Spleen (tissue), 7 donors: ENCODE results near the gene KLRK1.

Experiments used
- POLR2A ChIP-seq, 3 donors: fragments of 450-650 bp; IDR thresholded peaks; one replicate each; pipeline ENCODE4 v1.5.1; 2017; ENCODE audit warnings: antibody characterized with exemption in 3 of 3, mild to moderate bottlenecking in 1 of 3
- POLR2AphosphoS5 ChIP-seq, 3 donors: sonication (generic); formaldehyde crosslinking; IDR thresholded peaks; one replicate each; pipeline ENCODE4 v1.5.1; 2017; ENCODE audit warnings: antibody characterized with exemption in 3 of 3
- TF ChIP-seq, protein P1 (sequence below), 11 experiments: fragments of 200-600 bp in 7 of 11; fragments of 450-650 bp in 4 of 11; sonication (generic) in 4 of 11; IDR thresholded peaks in 8 of 11; conservative IDR thresholded peaks in 3 of 11; 1 replicate in 7 of 11; 2 replicates in 4 of 11; pipeline versions ENCODE4 v1.4.0 to v1.8.0; 2016 to 2021; ENCODE audit warnings: antibody characterized with exemption in 11 of 11, inconsistent platforms in 4 of 11, mild to moderate bottlenecking in 1 of 11
- donor health status: DM: no; HTN: no; CAD: no; lungs with moderate emphysema.
- donor health status: DM: no; HTN: no; CAD: no.
- donor health status: DM: no; HTN: no; CAD: no.

DNA sequence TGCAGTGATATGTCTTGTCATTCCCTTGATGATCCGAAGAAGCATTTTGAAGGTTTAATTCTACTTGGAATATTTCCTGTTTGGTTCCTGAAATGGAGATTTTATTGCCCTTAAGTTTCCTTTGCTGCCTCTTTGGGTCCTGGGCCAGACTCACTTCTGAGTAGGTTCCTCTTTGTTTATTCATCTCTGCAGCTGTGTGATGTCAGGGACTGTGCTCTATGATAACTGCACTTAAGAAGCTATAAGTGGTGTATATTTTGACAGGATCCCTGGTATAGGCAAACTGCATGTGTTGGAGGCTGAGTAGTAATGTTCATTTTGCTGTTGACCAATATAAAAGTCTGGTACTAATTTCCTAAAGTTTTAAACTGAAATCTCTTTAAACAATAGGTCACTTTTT, 19.6 kb upstream of the KLRK1 start, which contains the start of gene KLRC4:
- no peak for TF ChIP-seq POLR2A (IDR thresholded peaks at IDR 0.05)
- no peak for TF ChIP-seq POLR2AphosphoS5 (IDR thresholded peaks at IDR 0.05)
- TF ChIP-seq, protein P1, sequence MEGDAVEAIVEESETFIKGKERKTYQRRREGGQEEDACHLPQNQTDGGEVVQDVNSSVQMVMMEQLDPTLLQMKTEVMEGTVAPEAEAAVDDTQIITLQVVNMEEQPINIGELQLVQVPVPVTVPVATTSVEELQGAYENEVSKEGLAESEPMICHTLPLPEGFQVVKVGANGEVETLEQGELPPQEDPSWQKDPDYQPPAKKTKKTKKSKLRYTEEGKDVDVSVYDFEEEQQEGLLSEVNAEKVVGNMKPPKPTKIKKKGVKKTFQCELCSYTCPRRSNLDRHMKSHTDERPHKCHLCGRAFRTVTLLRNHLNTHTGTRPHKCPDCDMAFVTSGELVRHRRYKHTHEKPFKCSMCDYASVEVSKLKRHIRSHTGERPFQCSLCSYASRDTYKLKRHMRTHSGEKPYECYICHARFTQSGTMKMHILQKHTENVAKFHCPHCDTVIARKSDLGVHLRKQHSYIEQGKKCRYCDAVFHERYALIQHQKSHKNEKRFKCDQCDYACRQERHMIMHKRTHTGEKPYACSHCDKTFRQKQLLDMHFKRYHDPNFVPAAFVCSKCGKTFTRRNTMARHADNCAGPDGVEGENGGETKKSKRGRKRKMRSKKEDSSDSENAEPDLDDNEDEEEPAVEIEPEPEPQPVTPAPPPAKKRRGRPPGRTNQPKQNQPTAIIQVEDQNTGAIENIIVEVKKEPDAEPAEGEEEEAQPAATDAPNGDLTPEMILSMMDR (IDR thresholded peaks at IDR 0.05 in 8 of 11, conservative IDR thresholded peaks at IDR 0.05 in 3 of 11) = no peak
